ENCODE measurements around the gene ANO10. TPM values are rescaled to one million over a fixed set of nuclear protein-coding genes. Genes with fewer than 3 reads are reported as not detected.
"Not testable (repeated sequence)": the region's sequence is repeated elsewhere in the genome, so short reads cannot be mapped to it uniquely, and the experiment has no call there.

The ANO10 gene
- total RNA-seq, 1 donor = 19.1 TPM

DNA sequence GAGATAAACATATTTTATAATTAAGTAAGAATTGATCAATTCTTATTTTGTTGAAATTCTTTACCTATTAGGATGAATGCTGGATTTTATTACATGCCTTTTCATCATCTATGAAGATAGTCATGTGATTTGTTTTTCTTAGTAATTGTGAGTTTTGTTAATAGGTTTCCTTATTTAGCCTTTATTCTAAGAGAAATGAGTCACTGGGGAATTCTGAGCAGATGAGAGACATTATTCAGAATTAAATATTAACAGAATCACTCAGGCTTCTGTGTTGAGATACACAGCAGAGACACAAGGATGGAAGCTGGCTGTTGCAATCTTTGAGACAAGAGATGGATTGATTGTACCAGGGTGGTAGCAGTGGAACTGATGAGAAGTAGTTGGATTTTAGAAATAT is 7.4 kb upstream of the ANO10 start:
- no peak for DNase-seq (ENCODE audit: low read depth in 2 of 3, low spot score in 2 of 3)

DNA sequence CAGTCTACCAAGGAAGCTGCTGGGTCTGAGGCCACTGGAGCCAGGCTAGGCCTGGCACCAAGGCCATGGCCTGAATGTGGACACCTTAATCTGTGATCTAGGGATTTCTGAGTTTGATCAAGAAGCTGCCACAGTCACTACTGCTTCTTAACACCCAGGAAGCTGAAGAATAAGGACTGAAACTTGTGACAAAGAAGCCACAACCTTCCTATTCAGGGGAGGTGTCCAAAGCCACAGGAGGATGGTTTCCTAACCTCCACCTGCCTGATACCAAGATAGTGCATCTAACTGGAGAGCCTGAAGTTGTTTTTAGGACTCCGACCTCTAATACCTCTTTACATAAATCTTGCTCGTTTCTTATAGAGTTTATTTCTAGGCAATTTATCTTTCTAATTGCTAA is 5.5 kb upstream of the ANO10 start:
- no peak for DNase-seq (ENCODE audit: low read depth in 2 of 3, low spot score in 2 of 3)

- no peak for DNase-seq (ENCODE audit: low read depth in 2 of 3, low spot score in 2 of 3)
These were observed 3.0 kb upstream of the ANO10 start for GRCh38 chr3:43624619-43625305.

- peak in 2 of 3 donors; percentile 26 to 35 for DNase-seq (ENCODE audit: low read depth in 2 of 3, low spot score in 2 of 3)
These were observed 768 bp downstream of the ANO10 start for GRCh38 chr3:43620831-43621655.

DNA sequence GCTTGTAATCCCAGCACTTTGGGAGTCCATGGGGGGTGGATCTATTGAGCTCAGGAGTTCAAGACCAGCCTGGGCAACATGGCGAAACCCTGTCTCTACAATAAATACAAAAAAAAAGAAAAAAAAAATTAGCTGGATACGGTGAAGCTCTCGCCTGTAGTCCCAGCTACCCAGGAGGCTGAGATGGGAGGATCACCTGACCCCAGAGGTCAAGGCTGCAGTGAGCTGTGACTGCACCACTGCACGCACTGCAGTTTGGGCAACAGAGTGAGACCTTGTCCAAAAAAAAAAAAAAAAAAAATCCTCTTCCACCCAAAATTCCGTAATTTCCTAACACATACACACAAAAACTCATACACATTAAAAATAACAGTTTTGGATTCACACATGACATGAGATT is 2.2 kb downstream of the ANO10 start:
- DNase-seq (ENCODE audit: low read depth in 2 of 3, low spot score in 2 of 3) = no peak

GRCh38 chr3:43618142-43618541 is 3.7 kb downstream of the ANO10 start:
- no peak for DNase-seq (ENCODE audit: low read depth in 2 of 3, low spot score in 2 of 3)

- no peak for DNase-seq (ENCODE audit: low read depth in 2 of 3, low spot score in 2 of 3)
These were observed 5.8 kb downstream of the ANO10 start for GRCh38 chr3:43616034-43616433.

- no peak for DNase-seq (ENCODE audit: low read depth in 2 of 3, low spot score in 2 of 3)
These were observed 6.7 kb downstream of the ANO10 start for GRCh38 chr3:43615133-43615532.

GRCh38 chr3:43613976-43614375 is 7.8 kb downstream of the ANO10 start:
- DNase-seq (ENCODE audit: low read depth in 2 of 3, low spot score in 2 of 3) = no peak

GRCh38 chr3:43612419-43612818 is 9.4 kb downstream of the ANO10 start:
- DNase-seq (ENCODE audit: low read depth in 2 of 3, low spot score in 2 of 3) = no peak

DNA sequence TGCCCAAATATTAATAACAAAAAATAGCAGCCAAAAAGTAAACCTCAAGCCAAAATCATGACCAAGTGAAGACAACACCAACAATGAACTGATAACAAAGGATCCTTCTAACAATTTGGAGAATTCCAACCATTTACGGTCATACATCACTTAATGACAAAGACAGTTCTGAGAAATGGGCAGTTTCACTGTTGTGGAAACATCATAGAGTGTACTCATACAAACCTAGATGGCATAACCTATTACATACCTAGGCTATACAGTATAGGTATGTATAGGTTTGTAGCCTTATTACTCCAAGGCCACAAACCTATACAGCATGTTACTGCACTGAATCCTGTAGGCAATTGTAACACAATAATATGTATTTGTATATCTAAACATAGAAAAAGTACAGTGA is 12.4 kb downstream of the ANO10 start:
- DNase-seq (ENCODE audit: low read depth in 2 of 3, low spot score in 2 of 3) = no peak

GRCh38 chr3:43608751-43609150 is 13.1 kb downstream of the ANO10 start:
- DNase-seq (ENCODE audit: low read depth in 2 of 3, low spot score in 2 of 3) = no peak

DNA sequence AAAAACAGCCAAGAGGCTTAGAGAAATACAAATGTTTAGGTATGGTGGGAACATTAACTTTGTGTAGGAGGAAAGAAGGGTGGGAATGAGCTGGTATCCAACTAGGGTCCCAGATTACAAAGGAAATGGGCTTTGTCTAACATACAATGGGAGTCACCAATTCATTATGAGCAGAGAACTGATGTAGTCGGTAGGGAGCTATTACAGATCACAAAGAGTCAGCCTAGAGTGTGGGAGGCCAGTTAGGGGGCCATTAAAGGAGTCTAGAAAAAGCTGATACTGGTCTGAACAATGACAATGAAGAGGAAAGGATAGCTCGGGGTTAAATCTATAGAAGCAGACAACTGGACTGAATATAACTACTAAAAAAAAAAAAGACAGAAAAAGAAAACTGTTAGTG is 15.5 kb downstream of the ANO10 start:
- no peak for DNase-seq (ENCODE audit: low read depth in 2 of 3, low spot score in 2 of 3)

- not testable (repeated sequence) for DNase-seq (ENCODE audit: low read depth in 2 of 3, low spot score in 2 of 3)
These were observed 21.9 kb downstream of the ANO10 start for GRCh38 chr3:43599959-43600358.

- DNase-seq (ENCODE audit: low read depth in 2 of 3, low spot score in 2 of 3) = no peak
These were observed 23.9 kb downstream of the ANO10 start for GRCh38 chr3:43597961-43598360.

DNA sequence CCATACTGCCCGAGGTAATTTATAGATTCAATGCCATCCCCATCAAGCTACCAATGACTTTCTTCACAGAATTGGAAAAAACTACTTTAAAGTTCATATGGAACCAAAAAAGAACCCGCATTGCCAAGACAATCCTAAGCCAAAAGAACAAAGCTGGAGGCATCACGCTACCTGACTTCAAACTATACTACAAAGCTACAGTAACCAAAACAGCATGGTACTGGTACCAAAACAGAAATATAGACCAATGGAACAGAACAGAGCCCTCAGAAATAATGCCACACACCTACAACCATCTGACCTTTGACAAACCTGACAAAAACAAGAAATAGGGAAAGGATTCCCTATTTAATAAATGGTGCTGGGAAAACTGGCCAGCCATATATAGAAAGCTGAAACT is 25.6 kb downstream of the ANO10 start:
- DNase-seq (ENCODE audit: low read depth in 2 of 3, low spot score in 2 of 3) = not testable (repeated sequence)

- DNase-seq (ENCODE audit: low read depth in 2 of 3, low spot score in 2 of 3) = not testable (repeated sequence)
These were observed 26.5 kb downstream of the ANO10 start for GRCh38 chr3:43595280-43595679.

- DNase-seq (ENCODE audit: low read depth in 2 of 3, low spot score in 2 of 3) = not testable (repeated sequence)
These were observed 28.2 kb downstream of the ANO10 start for GRCh38 chr3:43593588-43593987.

- not testable (repeated sequence) for DNase-seq (ENCODE audit: low read depth in 2 of 3, low spot score in 2 of 3)
These were observed 29.9 kb downstream of the ANO10 start for GRCh38 chr3:43591866-43592265.

DNA sequence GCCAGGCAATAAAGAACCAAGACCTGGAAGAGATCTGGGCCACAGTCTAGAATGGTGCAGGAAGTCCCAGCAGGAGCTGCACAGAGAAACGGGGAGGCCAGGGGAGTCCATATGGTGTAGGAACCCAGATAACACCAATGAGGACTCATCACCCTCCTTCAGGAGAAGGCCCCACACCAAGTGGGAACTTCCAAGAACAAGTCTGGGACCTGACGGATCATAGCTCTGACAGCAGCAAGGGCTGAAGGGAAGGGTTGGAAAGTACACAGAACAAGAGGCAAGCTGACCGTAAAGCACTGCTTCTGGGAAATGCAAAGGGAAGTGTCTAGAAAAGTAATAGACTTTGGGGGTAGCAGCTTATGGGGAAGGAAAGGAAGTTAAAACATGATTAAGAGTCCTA is 34.5 kb downstream of the ANO10 start:
- no peak for DNase-seq (ENCODE audit: low read depth in 2 of 3, low spot score in 2 of 3)

GRCh38 chr3:43584043-43584826 is 37.6 kb downstream of the ANO10 start:
- peak in 2 of 3 donors; percentile 28 to 79 for DNase-seq (ENCODE audit: low read depth in 2 of 3, low spot score in 2 of 3)
